Hepatic stellate cell (primary cell): ENCODE data around the gene ZBTB14.

ENCODE experiments used
- DNase-seq: peaks from one replicate; pipeline ENCODE4 v3.0.0; 2011; ENCODE audit warnings: low spot score

ZBTB14 gene

DNA sequence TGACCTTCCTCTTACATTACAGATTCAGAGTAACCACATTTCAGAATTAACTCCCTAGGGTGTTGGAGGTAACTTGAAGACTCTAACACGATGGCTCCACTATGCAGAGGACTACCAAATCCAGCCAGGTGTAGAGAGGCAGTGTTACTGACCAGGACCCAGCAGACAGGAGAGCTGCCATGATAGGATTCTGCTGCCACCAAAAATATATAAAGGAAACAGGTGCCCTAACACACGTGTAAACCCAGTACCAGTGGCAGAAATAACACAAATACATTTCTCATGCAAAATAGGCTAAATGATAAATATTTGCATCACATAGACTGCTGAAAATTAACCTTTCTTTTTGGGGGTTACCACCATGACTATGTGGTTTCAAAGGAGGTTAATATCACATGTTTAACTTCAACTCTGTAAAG, 7.0 kb downstream of the ZBTB14 start:
- DNase-seq: no peak

DNA sequence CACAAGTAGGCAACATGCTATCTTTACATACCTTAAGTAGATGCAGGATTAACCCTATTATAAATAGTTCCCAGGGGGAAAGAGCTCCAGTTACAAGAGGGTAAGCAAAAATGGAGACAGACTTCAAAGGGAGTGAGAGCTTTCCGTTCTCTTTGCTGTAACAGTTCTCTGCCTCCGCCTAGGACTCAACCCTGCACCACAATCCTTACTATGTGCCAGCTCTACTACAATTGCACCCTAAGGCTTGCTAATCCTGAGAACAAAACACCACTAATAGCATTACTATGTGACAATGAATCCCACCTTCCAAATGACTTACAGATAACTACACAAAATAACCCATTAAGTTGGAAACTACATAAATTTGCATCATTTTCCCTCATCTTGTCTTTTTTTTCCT, 7.7 kb downstream of the ZBTB14 start:
- no peak for DNase-seq

DNA sequence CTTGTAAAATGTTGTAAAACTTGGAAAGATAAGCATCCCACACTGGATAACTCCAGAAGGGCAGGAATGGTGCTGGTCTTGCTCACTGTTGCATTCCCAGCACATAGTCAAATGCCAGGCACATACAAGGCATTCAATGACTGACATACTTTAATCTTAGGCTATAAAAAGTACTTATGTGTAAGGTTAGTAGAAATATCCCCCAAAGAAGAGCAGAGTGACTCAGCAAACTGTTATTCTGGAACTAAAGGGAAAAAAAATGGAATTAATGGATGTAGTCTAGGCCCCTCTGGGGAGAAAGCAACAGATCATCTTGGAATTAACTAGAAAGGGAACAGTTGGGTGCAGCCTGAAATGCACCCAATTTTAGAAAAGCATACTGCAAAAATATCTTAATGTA, 9.0 kb downstream of the ZBTB14 start:
- no peak for DNase-seq

DNA sequence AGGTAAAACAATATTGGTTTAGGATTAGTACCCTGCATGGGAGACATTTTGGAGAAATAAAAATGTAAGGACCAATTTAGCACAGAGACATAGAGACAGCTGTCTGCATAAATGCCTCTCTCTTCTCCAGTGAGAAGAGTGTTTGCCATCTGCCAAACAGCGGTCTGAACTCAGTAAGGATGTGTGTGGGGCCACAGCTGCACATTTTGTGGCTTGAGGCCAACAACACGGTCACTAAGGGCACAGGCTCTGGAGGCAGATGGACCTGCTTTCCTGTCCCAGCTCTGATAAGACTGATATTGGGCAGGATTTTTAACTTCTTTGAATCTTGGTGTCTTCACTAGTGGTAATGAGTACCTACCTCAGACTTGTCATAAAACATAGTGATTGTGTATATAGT, 10.2 kb downstream of the ZBTB14 start:
- no peak for DNase-seq

DNA sequence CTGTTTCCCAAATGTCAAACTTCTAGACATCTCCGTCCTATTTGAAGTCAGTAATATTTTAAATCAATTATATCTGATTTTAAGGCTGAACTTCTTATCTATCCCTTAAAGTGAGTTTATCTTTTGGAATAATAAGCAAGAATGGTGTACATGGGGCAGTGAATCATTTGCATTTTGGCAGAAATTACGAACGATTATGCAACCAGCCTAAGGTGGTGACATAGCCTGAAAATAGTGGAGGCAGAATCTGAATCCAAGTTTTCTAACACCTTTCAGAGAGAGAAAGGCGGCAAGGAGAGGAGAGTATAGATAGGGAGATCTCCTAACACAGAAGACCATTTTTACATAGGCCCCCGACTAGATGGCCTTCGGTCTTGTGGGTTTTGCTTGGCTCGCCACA, 10.7 kb downstream of the ZBTB14 start:
- DNase-seq: no peak

DNA sequence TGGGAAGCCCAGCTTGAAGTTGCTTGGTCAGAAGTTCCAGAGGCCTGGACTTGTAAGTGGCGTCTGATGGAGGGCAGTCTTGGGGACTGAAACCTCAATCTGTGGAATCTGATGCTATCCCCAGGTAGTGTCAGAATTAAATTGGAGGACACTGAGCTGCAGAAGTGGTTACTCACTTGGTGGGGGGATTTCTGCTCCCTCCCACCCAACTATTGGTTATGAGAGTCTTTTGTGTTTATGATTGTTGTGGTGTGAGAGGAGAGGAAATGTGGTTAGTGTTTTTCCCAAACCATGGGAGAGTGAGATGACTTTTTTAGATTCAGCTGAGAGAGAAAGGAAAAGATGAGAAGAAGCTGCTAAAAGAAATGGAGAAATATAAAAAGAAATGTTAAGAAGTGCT, 12.8 kb downstream of the ZBTB14 start:
- no peak for DNase-seq

DNA sequence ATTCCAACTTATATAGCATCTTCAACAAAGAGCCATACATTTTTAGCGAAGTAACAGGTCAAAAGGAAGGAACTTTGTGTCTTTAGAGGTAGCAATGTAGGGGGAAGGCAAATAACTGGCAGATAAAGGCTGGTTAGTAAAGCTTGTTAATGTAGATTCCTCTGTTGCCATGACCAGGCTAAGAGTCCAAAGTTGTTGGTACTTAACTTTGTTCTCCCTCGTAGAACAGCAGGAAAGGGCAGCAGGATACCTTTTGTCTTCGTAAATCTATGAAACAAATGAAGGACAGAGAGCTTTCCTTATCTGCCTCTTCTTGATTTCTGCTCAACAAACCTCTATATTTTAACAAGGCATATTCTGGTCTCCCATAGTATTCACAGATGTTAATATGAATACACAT, 18.6 kb downstream of the ZBTB14 start:
- no peak for DNase-seq

DNA sequence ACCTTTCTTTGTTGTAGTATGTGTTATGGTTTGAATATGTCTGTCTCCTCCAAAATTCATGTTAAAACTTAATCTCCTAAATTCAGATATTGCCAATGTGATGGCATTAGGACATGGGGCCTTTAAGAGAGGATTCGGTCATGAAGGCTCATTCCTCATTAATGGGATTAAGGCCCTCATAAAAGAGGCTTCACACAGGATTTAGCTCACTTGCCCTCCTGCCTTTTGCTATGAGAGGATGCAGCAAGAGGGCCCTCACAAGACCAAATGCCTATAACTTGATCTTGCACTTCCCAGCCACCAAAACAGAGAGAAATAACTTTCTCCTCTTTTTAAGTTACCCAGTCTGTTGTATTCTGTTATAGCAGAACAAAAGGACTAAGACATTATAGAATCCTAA, 19.7 kb downstream of the ZBTB14 start:
- no peak for DNase-seq

DNA sequence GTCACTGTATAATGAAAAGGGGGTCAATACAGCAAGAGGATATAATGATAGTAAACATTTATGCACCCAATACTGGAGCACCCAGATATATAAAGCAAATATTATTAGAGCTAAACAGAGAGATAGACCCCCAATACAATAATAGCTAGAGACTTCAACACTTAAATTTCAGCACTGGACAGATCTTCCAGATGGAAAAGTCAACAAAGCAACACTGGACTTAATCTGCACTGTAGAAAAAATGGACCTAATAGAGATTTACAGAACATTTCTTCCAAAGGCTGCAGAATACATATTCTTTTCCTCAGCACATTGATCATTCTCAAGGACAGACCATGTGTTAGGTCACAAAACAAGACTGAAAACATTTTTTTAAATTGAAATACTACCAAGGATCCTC, 26.7 kb downstream of the ZBTB14 start:
- no peak for DNase-seq

DNA sequence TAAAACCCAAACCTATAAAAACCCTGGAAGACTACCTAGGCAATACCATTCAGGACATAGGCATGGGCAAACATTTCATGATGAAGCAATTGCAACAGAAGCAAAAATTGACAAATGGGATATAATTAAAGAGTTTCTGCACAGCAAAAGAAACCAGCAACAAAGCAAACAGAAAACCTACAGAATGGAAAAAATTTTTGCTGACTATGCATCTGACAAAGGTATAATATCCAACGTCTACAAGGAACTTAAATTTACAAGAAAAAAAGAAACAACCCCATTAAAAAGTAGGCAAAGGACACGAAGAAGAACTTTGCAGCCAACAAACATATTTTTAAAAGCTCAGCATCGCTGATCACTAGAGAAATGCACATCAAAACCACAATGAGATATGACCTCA, 28.8 kb downstream of the ZBTB14 start:
- DNase-seq: no peak

DNA sequence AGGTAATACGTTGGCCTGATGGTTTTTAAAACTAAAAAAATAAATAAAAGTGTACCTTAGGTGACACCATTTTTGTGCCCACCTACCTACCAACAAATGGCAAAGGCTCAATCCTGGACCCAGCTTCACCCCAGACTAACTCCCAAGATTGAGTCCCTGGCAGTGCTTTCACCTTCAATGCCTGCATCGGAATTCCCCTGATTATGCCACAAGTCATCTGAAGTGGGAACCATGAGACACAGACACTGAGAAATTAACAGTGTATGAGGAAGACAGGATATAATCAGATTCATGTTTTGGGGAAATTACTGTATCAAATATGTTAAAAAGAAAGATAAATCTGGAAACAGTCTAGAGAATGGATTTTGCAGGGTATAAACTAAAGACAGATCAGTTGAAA, 41.6 kb downstream of the ZBTB14 start:
- no peak for DNase-seq

DNA sequence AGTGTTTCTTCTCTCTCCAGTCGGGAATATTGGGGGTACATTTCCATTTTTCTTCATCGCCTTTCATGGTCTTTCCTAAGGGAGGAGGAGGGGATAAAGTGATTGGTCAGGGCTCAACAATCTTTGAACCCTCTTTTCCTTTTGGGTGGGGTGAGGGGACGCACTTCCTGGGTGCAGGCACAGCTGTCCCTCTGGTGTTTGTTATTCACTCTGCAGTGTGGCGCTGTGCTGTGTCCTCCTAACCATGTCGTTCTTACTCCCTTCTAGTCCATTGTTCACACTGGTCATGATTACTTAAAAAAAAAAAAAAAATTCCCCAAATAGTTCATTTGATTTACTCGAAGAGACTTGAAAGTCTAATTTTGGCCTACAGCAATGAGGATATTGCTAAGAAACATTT, 44.4 kb downstream of the ZBTB14 start:
- DNase-seq: no peak

DNA sequence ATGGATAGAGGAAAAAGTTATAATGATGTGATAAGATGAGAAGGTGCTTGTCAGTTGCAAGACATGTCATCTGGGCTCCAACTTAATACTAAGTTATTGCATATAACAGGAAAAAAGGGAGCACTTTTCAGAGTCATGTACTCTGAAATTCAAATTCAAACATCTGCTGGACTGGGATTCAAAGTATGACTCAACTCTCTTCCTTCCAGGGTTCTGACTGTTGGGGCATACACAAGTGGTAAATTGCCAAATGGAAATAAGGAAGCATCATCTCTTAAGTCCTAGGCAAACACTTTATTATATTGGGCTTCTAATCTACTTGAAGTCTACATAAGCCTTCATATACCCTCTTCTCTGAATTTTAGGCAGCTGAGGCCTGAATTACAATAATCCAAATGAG, 44.9 kb downstream of the ZBTB14 start:
- DNase-seq: no peak

DNA sequence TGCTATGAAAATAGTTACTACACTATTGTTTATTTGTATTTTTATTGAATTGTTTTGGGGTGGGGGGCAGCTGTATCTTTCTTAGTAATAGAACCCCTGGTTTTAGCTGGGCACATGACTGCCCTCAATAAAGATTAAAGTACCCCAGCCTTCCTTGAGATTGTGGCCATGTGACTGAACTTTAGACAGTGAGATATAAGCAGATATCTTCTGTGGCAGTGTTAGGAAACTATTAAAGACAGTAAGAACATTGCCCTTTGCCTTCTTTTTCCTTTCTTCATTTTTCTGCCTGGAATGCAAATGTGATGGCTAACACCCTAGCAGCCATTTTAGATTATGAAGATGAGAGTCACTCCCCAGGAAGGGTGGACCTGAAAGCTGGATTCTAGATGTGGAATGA, 50.6 kb downstream of the ZBTB14 start:
- DNase-seq: no peak

DNA sequence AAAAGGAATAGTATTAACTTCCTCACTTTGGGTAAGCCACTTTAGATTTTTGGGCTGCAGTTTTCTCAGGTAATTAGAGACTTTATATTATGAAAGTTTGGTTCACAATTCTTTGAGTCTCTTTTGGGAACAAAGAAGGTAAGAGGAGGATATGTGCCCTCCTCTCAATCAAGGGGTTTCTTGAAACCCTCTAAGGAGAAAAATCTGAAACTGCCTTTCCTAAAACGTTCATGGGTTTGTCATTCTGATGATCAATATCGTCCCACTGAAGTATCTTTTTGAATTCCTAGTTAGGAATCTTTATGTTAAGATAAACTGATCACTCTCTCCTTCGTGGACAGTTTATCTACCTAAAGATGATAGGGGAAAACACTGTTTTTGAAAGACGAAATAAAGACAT, 56.1 kb downstream of the ZBTB14 start:
- no peak for DNase-seq
